Parathyroid adenoma (tissue), 2 donors: ENCODE data around the gene TAS2R14.

Source experiments
- H2AFZ ChIP-seq: fragments of 300-600 bp; sonication (generic); one replicate; pipeline ENCODE4 v1.7.0; 2017; ENCODE audit warnings: antibody characterized with exemption, mild to moderate bottlenecking
- H3K27ac ChIP-seq: fragments of 300-600 bp; sonication (generic); one replicate; pipeline ENCODE4 v1.7.0; 2017
- H3K27me3 ChIP-seq: fragments of 300-600 bp; sonication (generic); one replicate; pipeline ENCODE4 v1.7.0; 2017; ENCODE audit warnings: low read length; ENCODE audit not compliant: control insufficient read depth, insufficient read depth
- H3K36me3 ChIP-seq: fragments of 300-600 bp; sonication (generic); one replicate; pipeline ENCODE4 v1.7.0; 2017; ENCODE audit warnings: low read length; ENCODE audit not compliant: control insufficient read depth, insufficient read depth
- H3K4me1 ChIP-seq: fragments of 300-600 bp; sonication (generic); one replicate; pipeline ENCODE4 v1.7.0; 2017; ENCODE audit warnings: control low read depth
- H3K4me2 ChIP-seq: fragments of 300-600 bp; sonication (generic); one replicate; pipeline ENCODE4 v1.7.0; 2017; ENCODE audit warnings: low read length
- H3K4me3 ChIP-seq: fragments of 300-600 bp; sonication (generic); one replicate; pipeline ENCODE4 v1.7.0; 2017; ENCODE audit warnings: low read depth, low read length
- H3K79me2 ChIP-seq: fragments of 300-600 bp; sonication (generic); one replicate; pipeline ENCODE4 v1.7.0; 2017; ENCODE audit warnings: control low read depth
- H3K9ac ChIP-seq: fragments of 300-600 bp; sonication (generic); one replicate; pipeline ENCODE4 v1.7.0; 2017; ENCODE audit warnings: mild to moderate bottlenecking
- H3K9me3 ChIP-seq: fragments of 300-600 bp; sonication (generic); one replicate; pipeline ENCODE4 v1.7.0; 2017; ENCODE audit warnings: low read length; ENCODE audit not compliant: control insufficient read depth
- TF ChIP-seq, protein P1 (sequence below): fragments of 300-600 bp; sonication (generic); IDR thresholded peaks from one replicate; pipeline ENCODE4 v1.7.0; 2017; ENCODE audit warnings: antibody characterized with exemption, mild to moderate bottlenecking
- donor health status: primary hyperparathyroidism.

The TAS2R14 gene

DNA sequence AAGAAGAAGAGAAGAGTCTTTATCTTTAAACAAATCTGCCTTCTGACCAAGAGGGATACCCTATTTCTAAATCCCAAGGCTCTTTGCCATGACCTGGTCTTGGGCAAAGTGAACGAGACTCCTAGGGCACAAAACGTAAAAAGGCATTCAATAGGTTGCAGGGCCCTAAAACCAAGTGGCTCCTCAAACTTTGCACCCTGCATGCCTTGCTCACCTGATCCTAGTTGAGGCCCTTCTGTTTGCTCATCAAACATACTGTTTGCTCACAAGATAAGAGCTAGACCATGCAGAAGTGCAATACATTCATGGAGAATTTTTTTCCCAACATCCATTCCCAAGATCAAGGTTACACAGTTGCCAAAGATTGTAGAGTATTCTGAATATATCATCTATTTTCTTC lies 47.1 kb downstream of the TAS2R14 start:
- no peak overlapping the region for H2AFZ ChIP-seq
- H3K27ac ChIP-seq = no peak overlapping the region

DNA sequence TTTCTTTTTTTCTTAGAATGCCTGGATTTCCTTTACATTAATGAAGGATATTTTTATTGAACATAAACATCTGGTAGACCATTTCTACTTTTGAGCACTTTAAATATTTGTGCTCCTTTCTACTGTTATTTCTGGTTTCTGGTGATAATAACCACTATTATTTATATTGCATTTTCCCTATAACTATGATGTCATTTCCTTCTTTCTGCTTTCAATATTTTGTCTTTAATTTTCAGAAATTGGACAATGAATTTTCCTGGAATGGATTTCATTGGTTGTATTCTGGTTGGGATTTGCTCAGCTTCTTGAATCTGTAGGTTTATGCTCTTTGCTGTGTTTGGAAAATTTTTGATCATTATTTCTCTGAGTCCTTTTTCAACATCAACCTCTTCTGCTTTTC lies 49.8 kb downstream of the TAS2R14 start:
- H3K36me3 ChIP-seq = no peaks in the 10 kb centered on the region
- H3K4me3 ChIP-seq = no peak overlapping the region
- H3K4me2 ChIP-seq = no peak overlapping the region
- no peaks in the 10 kb centered on the region for H3K79me2 ChIP-seq
- H2AFZ ChIP-seq = no peak overlapping the region
- H3K27me3 ChIP-seq = no peaks in the 10 kb centered on the region
- no peak overlapping the region for H3K9ac ChIP-seq
- TF ChIP-seq, protein P1, sequence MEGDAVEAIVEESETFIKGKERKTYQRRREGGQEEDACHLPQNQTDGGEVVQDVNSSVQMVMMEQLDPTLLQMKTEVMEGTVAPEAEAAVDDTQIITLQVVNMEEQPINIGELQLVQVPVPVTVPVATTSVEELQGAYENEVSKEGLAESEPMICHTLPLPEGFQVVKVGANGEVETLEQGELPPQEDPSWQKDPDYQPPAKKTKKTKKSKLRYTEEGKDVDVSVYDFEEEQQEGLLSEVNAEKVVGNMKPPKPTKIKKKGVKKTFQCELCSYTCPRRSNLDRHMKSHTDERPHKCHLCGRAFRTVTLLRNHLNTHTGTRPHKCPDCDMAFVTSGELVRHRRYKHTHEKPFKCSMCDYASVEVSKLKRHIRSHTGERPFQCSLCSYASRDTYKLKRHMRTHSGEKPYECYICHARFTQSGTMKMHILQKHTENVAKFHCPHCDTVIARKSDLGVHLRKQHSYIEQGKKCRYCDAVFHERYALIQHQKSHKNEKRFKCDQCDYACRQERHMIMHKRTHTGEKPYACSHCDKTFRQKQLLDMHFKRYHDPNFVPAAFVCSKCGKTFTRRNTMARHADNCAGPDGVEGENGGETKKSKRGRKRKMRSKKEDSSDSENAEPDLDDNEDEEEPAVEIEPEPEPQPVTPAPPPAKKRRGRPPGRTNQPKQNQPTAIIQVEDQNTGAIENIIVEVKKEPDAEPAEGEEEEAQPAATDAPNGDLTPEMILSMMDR = no peak
- H3K4me1 ChIP-seq = peaks cover 5% of the 10 kb centered on the region
- no peaks in the 10 kb centered on the region for H3K9me3 ChIP-seq
- H3K27ac ChIP-seq = no peak overlapping the region

More for the DNA sequence above, 47.1 kb downstream of the TAS2R14 start:
- Histone ChIP-seq H3K9me3 (no peaks in the 10 kb centered on the region), H3K4me1 (peaks cover 1% of the 10 kb centered on the region), H3K27me3 (no peaks in the 10 kb centered on the region), H3K4me2 (no peak overlapping the region), H3K4me3 (no peak overlapping the region), H3K79me2 (no peaks in the 10 kb centered on the region), H3K36me3 (no peaks in the 10 kb centered on the region), H3K9ac (no peak overlapping the region)
- TF ChIP-seq, protein P1 = no peak
